K562 (cell line): Measurements from ENCODE around the gene PBX2. TPM values are rescaled to one million over a fixed set of nuclear protein-coding genes. Genes with fewer than 3 reads are reported as not detected.
A peak's percentile ranks its signal among the peaks of the same experiment; 100 is the strongest.

Source experiments
- ATF1 ChIP-seq, 2 experiments: fragments of 450-650 bp in 1 of 2; IDR thresholded peaks; 2 replicates each; pipeline ENCODE4 v1.6.1; 2016; ENCODE audit warnings: missing compliant biosample characterization in 1 of 2, missing genetic modification characterization in 1 of 2
- DACH1 ChIP-seq: fragments of 450-650 bp; IDR thresholded peaks from 2 replicates; pipeline ENCODE4 v1.6.1; 2018; ENCODE audit not compliant: partially characterized antibody
- FOXP1 ChIP-seq: sonication (generic); formaldehyde crosslinking; IDR thresholded peaks from 2 replicates; pipeline ENCODE4 v1.8.0; 2022; ENCODE audit warnings: mild to moderate bottlenecking, missing genetic modification reagents
- FUS ChIP-seq: fragments of 200-400 bp; formaldehyde crosslinking; optimal IDR thresholded peaks from 2 replicates; pipeline ENCODE3; 2017; ENCODE audit warnings: low read depth, low read length
- HOXB6 ChIP-seq: fragments of 250-450 bp; sonication (Bioruptor Pico); IDR thresholded peaks from 2 replicates; pipeline ENCODE4 v1.5.1; 2022; ENCODE audit warnings: mild to moderate bottlenecking, borderline replicate concordance
- KLF6 ChIP-seq: fragments of 250-450 bp; sonication (Bioruptor Pico); IDR thresholded peaks from 2 replicates; pipeline ENCODE4 v1.4.0; 2020; ENCODE audit warnings: mild to moderate bottlenecking, moderate library complexity, borderline replicate concordance
- MEF2A ChIP-seq: IDR thresholded peaks from 2 replicates; pipeline ENCODE4 v1.6.1; 2011; ENCODE audit warnings: low read depth, mild to moderate bottlenecking, low read length, moderate library complexity; ENCODE audit not compliant: control insufficient read depth
- MGA ChIP-seq: fragments of 450-650 bp; IDR thresholded peaks from 2 replicates; pipeline ENCODE4 v1.6.1; 2016; ENCODE audit warnings: mild to moderate bottlenecking, moderate library complexity
- MTA1 ChIP-seq: fragments of 450-650 bp; IDR thresholded peaks from 2 replicates; pipeline ENCODE4 v1.6.1; 2017; ENCODE audit warnings: borderline replicate concordance
- NFYB ChIP-seq: IDR thresholded peaks from 2 replicates; pipeline ENCODE4 v1.6.1; 2011; ENCODE audit warnings: mild to moderate bottlenecking, moderate library complexity; ENCODE audit not compliant: insufficient read length; ENCODE audit errors: extremely low read depth
- NR2C2 ChIP-seq, 2 experiments: fragments of 200-800 bp in 1 of 2; sonication (Bioruptor generic) in 1 of 2; sonication (generic) in 1 of 2; formaldehyde crosslinking in 1 of 2; IDR thresholded peaks; 2 replicates each; pipeline versions ENCODE4 v1.6.1 to v1.8.0; 2016 to 2022; ENCODE audit warnings: mild to moderate bottlenecking in 1 of 2, missing compliant biosample characterization in 1 of 2, missing genetic modification characterization in 1 of 2, missing genetic modification reagents in 1 of 2
- ZNF518B ChIP-seq: fragments of 250-450 bp; sonication (Bioruptor Pico); IDR thresholded peaks from 2 replicates; pipeline ENCODE4 v1.5.0; 2021; ENCODE audit warnings: mild to moderate bottlenecking, moderate library complexity
- polyA plus RNA-seq, 8 experiments: library from polyadenylated mRNA; depleted of rRNA in 4 of 8; stranded (reverse) in 5 of 8; unstranded in 3 of 8; fragments of >200 nt; fragmentation: Nextera tagmentation in 2 of 8; fragmentation: Illumina TruSeq in 1 of 8; extraction: Ambion mirVana in 2 of 8; extraction: Trizol in 1 of 8; gene quantifications; 2 replicates each; pipeline versions ENCODE4 v1.2.1 to v1.2.3, GENCODE V29; 2011 to 2014; ENCODE audit warnings: inconsistent platforms in 1 of 8, missing spikeins in 1 of 8
- total RNA-seq, 7 experiments: library from RNA; depleted of rRNA in 6 of 7; stranded (reverse); fragments of >200 nt in 6 of 7; fragmentation: Illumina TruSeq in 2 of 7; extraction: Trizol in 2 of 7; gene quantifications; 2 replicates each; pipeline versions ENCODE4 v1.2.1 to v1.2.3, GENCODE V29; 2011 to 2021; ENCODE audit warnings: low replicate concordance in 1 of 7

PBX2 gene
- total and polyA plus RNA-seq, 9 of the 15 experiments (the other 6 are each of a cell fraction or from before 2014, with no cell fraction given), result 1.9 to 134 (median 62.5) TPM

- no peak for TF ChIP-seq MGA
- TF ChIP-seq KLF6 (CRISPR knock-in tag), result 0 out of 2 replicates have a peak, but pooled peaks have one; percentile 16
- TF ChIP-seq HOXB6 (CRISPR knock-in tag), result no peak
- no peak for TF ChIP-seq MEF2A
- no peak for TF ChIP-seq NFYB
- no peak for TF ChIP-seq NR2C2 (CRISPR knock-in tag; IDR thresholded peaks at IDR 0.05)
- TF ChIP-seq NR2C2 (tag; IDR thresholded peaks at IDR 0.05), result peak; percentile 60
- TF ChIP-seq MTA1, result peak; percentile 94
- TF ChIP-seq ZNF518B (CRISPR knock-in tag), result no peak
- peak; percentile 87 for TF ChIP-seq DACH1
- TF ChIP-seq FOXP1, result no peak
- TF ChIP-seq FUS, result no peak
- no peak for TF ChIP-seq ATF1 (CRISPR knock-in tag; IDR thresholded peaks at IDR 0.05)
- no peak for TF ChIP-seq ATF1 (tag; IDR thresholded peaks at IDR 0.05)
Observed at GRCh38 chr6:32190054-32190851, at the start of gene PBX2 (continued).
